BJ (cell line): ENCODE results near the gene SGK1. TPM values are rescaled to one million over a fixed set of nuclear protein-coding genes. Genes with fewer than 3 reads are reported as not detected.
A peak's percentile ranks its signal among the peaks of the same experiment; 100 is the strongest.

Experiments
- CTCF ChIA-PET: fragments of 350-600 bp; formaldehyde crosslinking; extraction: SDS; loops from one replicate; lab custom pipeline; 2021; ENCODE audit warnings: antibody characterized with exemption, inconsistent platforms; lab: Yijun Ruan, JAX
- POLR2A ChIA-PET: fragments of 300-600 bp; sonication (Branson Sonifier 250); formaldehyde crosslinking; extraction: SDS; loops from one replicate; lab custom pipeline; 2021; ENCODE audit warnings: antibody characterized with exemption; lab: Charles Lee
- DNase-seq: peaks from one replicate; pipeline ENCODE4 v3.0.0-alpha.2; 2011; ENCODE audit warnings: low read depth
- H3K27me3 ChIP-seq: 2 replicates; pipeline ENCODE4 v1.6.0; 2011; ENCODE audit warnings: low read length; ENCODE audit not compliant: control insufficient read depth, insufficient read depth
- H3K36me3 ChIP-seq: 2 replicates; pipeline ENCODE4 v1.5.1; 2011; ENCODE audit warnings: low read length; ENCODE audit not compliant: control insufficient read depth, insufficient read depth
- H3K4me3 ChIP-seq: 2 replicates; pipeline ENCODE4 v1.5.1; 2011; ENCODE audit warnings: low read depth, mild to moderate bottlenecking, control low read depth, low read length
- polyA plus RNA-seq: library from polyadenylated mRNA; depleted of rRNA; stranded (reverse); fragments of >200 nt; gene quantifications from 2 replicates; pipeline ENCODE4 v1.2.3, GENCODE V29; 2011
- TF ChIP-seq, protein P1 (sequence below): IDR thresholded peaks from 2 replicates; pipeline ENCODE4 v1.5.1; 2011; ENCODE audit warnings: low read depth, mild to moderate bottlenecking, control low read depth, inconsistent platforms, low read length, moderate library complexity; ENCODE audit not compliant: insufficient read depth

SGK1 gene
- polyA plus RNA-seq, 1 experiment: 179 TPM

DNA sequence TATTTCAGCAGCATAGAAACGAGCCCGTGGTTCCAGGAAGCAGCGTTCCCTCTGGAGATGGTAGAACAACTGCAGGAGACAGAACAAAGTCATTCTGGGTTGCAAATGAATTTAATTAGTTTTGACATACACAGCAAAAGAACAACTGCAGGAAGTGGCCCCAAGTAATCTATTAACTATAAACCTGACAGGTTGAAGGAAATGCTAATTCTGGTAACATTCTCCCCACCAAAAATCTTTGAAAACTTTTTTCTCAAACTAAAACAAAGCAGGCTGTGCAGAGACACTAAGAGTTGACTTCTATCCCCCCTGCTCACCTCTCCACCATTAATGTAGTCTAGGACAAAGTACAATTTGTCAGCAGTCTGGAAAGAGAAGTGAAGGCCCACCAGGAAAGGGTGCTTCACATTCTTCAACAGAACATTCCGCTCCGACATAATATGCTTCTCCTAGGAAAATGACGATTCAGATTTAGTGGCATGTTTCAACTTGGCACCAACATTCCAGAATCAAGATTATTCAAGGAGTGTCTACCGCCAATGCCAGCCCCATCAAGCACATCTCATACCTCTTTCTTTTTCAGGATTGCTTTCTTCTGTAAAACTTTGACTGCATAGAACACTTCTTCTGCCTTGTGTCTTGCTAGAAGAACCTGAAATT is 145.1 kb downstream of the SGK1 start:
- Histone ChIP-seq H3K36me3 (peaks cover 17% of the 10 kb centered on the region), H3K4me3 (peak overlapping the region; percentile 79), H3K27me3 (no peaks in the 10 kb centered on the region)
- TF ChIP-seq, protein P1, sequence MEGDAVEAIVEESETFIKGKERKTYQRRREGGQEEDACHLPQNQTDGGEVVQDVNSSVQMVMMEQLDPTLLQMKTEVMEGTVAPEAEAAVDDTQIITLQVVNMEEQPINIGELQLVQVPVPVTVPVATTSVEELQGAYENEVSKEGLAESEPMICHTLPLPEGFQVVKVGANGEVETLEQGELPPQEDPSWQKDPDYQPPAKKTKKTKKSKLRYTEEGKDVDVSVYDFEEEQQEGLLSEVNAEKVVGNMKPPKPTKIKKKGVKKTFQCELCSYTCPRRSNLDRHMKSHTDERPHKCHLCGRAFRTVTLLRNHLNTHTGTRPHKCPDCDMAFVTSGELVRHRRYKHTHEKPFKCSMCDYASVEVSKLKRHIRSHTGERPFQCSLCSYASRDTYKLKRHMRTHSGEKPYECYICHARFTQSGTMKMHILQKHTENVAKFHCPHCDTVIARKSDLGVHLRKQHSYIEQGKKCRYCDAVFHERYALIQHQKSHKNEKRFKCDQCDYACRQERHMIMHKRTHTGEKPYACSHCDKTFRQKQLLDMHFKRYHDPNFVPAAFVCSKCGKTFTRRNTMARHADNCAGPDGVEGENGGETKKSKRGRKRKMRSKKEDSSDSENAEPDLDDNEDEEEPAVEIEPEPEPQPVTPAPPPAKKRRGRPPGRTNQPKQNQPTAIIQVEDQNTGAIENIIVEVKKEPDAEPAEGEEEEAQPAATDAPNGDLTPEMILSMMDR: no peak
- CTCF ChIA-PET: interaction anchor here (1.2 to 2.1 kb wide), 2 partner anchors 649 to 651 kb away, joined by 5 to 11 read pairs; no protein-coding TSS in a partner anchor
- no peak for DNase-seq
- POLR2A ChIA-PET: no interaction called here

DNA sequence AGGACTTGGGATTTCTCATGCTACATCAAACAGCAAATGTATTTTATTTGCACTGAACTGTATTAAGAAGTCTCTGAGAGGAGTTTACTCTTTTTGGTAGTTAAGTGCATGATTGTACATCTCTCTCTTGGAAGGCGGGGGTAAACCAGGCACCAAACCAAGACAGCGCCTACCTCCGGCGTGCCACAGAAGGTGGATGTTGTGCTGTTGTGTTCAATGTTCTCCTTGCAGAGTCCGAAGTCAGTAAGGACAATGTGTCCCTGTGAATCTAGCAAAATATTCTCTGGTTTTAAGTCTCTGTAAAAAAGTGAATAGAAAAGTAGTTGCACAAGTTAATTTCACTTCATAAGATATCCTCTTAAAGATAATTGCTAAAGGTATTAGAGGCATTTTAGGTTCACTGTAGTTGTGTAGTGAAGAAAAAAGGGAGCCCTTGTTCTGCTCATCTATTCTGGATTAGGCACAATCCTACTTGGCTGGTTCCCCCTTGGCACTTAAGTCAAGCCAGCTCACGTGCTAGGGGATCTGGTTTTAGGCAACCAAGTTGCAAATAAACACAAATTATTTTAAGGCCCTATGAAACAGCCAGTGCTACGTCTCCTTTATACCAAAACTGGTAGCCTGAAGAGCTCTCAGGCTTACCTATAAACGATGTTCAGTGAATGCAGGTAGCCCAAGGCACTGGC is 145.7 kb downstream of the SGK1 start:
- H3K36me3 ChIP-seq: peaks cover 17% of the 10 kb centered on the region
- H3K4me3 ChIP-seq: peak overlapping the region; percentile 79
- ChIA-PET CTCF (interaction anchor here (0.6 to 2.1 kb wide), 6 partner anchors 11 to 655 kb away, joined by 3 to 11 read pairs (median 4); no protein-coding TSS in a partner anchor), POLR2A (interaction anchor here (0.6 kb wide), 1 partner anchor 533 kb away, joined by 7 read pairs; no protein-coding TSS in a partner anchor)
- TF ChIP-seq, protein P1: no peak
- no peaks in the 10 kb centered on the region for H3K27me3 ChIP-seq
- DNase-seq: no peak

DNA sequence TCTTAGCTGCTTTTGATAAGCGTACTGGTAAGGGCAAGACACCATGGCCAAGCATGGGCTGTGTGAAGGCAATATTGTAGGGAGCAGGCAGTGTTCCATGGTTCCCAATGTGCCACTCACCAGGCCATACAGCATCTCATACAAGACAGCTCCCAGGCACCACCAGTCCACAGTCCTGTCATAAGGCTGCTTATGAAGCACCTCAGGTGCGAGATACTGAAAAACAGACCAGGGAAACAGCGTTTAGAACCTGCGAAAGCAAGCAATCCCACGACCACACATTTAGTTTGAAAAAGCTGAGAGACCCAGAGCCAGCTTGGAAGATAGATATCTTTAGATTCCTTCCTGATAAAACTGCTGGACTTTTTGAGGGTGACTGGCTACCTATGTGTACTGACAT is 146.4 kb downstream of the SGK1 start:
- TF ChIP-seq, protein P1: no peak
- no peak for DNase-seq
- no peaks in the 10 kb centered on the region for H3K27me3 ChIP-seq
- H3K36me3 ChIP-seq: peaks cover 17% of the 10 kb centered on the region
- ChIA-PET CTCF (interaction anchor here (0.6 to 2.1 kb wide), 7 partner anchors 11 to 770 kb away, joined by 3 to 11 read pairs (median 4); no protein-coding TSS in a partner anchor), POLR2A (interaction anchor here (0.6 kb wide), 1 partner anchor 533 kb away, joined by 7 read pairs; no protein-coding TSS in a partner anchor)
- H3K4me3 ChIP-seq: peak overlapping the region; percentile 79

DNA sequence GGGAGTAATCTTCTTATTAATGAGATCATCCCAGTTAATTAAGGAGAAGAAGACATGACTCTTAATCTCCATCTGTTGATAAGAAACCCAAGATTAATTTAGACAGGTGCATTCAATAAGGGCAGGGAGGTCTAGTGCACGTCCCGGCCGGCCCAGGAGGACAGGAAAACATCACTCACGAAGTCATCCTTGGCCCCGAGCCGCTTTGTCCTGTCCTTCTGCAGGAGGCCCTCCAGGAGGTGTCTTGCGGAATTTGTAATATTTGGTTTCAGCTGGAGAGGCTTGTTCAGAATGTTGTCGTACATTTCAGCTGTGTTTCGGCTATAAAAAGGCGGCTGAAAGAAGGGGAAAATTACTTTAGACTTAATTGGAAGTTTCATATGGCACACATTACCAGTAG is 147.1 kb downstream of the SGK1 start:
- Histone ChIP-seq H3K36me3 (peaks cover 17% of the 10 kb centered on the region), H3K4me3 (peak overlapping the region; percentile 9), H3K27me3 (no peaks in the 10 kb centered on the region)
- no peak for DNase-seq
- TF ChIP-seq, protein P1: no peak
- POLR2A ChIA-PET: no interaction called here
- CTCF ChIA-PET: interaction anchor here (1.0 to 2.1 kb wide), 5 partner anchors 10 to 771 kb away, joined by 3 to 11 read pairs (median 4); no protein-coding TSS in a partner anchor
